Gastrocnemius medialis (tissue), 4 donors: Measurements from ENCODE around the gene EQTN.

Experiments used
- CTCF ChIP-seq, 5 experiments: fragments of 450-650 bp in 3 of 5; fragments of 200-600 bp in 2 of 5; sonication (generic) in 2 of 5; IDR thresholded peaks in 4 of 5; conservative IDR thresholded peaks in 1 of 5; 1 replicate in 4 of 5; 2 replicates in 1 of 5; pipeline ENCODE4 v1.5.1; 2016 to 2019; ENCODE audit warnings: antibody characterized with exemption in 5 of 5, mild to moderate bottlenecking in 3 of 5, moderate library complexity in 3 of 5
- POLR2A ChIP-seq, 2 donors: fragments of 450-650 bp; IDR thresholded peaks; one replicate each; pipeline ENCODE4 v1.6.1; 2017; ENCODE audit warnings: antibody characterized with exemption in 2 of 2, mild to moderate bottlenecking in 2 of 2, moderate library complexity in 2 of 2

- TF ChIP-seq CTCF (IDR thresholded peaks at IDR 0.05 in 4 of 5, conservative IDR thresholded peaks at IDR 0.05 in 1 of 5) (no peak), POLR2A (IDR thresholded peaks at IDR 0.05) (no peak)
Measured at GRCh38 chr9:27340961-27341511, 44.1 kb upstream of the EQTN start.
